AG09319 (cell line): ENCODE data around the gene BCAS3.

Experiments
- DNase-seq: peaks from one replicate; pipeline ENCODE4 v3.0.0-alpha.2; 2010; ENCODE audit warnings: low read depth; ENCODE audit errors: extremely low read depth
- TF ChIP-seq, protein P1 (sequence below): IDR thresholded peaks from 2 replicates; pipeline ENCODE4 v1.5.1; 2011; ENCODE audit warnings: low read depth, mild to moderate bottlenecking, inconsistent platforms, low read length, moderate library complexity

The BCAS3 gene

DNA sequence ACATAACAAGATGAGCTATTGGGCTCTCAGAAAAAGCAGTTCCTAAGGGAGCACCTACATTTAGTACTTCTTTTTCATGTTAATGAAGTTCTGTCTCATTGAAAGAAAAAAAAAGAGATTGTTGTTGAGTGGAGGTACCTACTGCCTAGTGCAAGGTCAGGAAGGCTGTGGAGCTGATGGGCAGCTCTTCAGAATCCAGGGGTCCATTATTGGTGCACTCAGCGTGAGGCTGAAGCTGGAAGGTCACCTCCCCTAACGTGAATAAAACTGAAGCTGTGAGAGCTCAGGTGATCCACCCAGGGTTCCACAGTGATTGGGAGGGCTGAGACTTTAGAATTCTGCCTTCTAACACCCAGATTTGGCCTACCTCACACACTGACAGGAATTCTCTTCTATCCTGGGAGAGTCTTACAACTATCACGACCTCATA, 568.1 kb downstream of the BCAS3 start:
- no peak for DNase-seq
- TF ChIP-seq, protein P1, sequence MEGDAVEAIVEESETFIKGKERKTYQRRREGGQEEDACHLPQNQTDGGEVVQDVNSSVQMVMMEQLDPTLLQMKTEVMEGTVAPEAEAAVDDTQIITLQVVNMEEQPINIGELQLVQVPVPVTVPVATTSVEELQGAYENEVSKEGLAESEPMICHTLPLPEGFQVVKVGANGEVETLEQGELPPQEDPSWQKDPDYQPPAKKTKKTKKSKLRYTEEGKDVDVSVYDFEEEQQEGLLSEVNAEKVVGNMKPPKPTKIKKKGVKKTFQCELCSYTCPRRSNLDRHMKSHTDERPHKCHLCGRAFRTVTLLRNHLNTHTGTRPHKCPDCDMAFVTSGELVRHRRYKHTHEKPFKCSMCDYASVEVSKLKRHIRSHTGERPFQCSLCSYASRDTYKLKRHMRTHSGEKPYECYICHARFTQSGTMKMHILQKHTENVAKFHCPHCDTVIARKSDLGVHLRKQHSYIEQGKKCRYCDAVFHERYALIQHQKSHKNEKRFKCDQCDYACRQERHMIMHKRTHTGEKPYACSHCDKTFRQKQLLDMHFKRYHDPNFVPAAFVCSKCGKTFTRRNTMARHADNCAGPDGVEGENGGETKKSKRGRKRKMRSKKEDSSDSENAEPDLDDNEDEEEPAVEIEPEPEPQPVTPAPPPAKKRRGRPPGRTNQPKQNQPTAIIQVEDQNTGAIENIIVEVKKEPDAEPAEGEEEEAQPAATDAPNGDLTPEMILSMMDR = no peak

DNA sequence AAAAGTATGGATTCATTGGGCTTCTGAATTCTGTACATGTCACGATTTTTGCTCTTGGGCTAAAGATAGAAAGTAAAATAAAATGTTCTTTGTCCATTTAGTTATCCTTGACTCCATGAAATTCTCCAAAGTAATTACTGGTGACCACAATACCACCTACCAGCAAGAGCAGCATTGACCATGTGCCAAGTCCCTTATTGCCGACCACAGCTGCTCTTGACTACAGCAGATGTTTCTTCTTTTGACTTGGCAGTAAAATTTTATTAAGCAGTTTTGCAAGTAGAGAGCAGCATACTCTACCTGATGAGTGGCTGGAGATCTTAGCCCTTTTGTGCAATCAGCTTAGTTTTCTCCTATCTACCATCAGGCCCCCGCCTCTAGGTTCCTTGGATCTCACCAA, 569.8 kb downstream of the BCAS3 start:
- TF ChIP-seq, protein P1 = no peak
- DNase-seq = peak; percentile 90

DNA sequence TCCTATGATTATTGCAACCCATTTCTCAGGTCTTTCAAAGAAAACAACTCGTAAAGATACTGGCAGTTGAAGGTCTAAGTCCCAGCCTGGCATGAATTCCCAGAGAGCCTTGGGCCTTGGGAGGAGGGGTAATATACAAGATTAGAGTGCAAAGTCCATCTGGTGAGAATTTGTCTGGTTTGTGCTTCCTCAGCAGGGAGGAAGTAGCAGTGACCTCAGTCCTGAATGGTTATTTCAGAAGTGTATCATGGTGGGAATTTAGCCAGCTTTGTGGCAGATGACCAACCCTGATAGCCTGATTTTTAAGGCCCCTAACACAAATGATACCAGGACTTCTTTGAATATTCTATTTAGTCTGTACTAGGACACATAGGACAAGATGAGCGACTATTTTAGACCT, 570.7 kb downstream of the BCAS3 start:
- TF ChIP-seq, protein P1 = no peak
- DNase-seq = no peak

DNA sequence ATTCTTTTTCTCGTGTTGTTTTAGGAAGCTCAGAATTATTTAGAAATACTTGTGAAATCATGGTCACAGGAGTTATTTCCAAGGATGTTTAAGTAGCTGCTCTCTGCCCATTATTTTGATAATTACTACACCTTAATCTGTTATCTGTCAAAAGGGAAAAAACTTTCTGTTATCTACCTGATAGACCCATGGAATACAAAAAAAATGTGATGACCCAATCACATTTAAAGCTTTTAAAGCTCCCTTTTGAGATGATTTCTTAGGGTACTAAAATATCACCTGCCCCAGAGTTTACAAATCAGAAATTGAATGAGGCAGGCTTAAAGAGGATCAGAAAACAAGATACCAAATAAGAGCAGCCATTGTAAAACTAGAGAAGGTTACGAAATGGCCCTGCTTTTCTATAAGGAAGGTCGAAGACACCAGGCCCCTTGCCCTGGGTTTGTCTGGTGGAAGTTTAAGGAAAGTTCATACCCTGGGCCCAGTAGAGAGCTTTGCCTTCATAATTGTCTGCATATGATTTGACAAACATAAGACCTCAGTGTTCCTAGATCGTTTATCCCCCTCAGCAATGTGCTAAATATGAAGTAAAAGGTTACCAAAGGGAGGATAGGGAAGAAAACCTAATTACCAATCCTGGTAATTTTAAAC, 572.1 kb downstream of the BCAS3 start:
- TF ChIP-seq, protein P1 = no peak
- no peak for DNase-seq

DNA sequence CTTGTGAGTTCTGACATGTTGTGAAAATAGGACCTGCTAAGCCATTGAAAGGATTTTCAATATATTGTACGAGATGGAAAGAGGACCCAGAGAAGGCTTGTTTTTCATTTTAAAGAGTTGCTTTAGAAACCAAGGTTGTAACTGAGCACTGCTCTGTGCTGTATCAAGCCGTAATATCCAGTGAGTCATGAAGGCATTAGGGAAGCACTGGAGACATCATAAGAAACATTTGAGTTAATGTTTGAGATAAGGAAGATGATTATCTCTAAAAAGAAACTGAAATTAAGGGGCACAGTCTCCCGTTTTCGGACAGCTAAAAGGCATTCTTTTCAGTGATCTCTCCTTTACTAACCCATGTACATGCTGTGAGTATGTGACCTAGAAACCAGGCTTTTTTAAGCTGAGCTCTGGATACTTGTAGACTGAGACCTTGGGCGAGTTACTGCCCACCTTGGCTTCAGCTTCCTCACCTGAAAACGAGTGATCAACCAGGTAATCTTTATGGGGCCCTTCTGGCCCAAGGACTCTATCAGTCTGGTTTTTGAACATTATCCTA, 572.8 kb downstream of the BCAS3 start:
- TF ChIP-seq, protein P1 = no peak
- DNase-seq = no peak

DNA sequence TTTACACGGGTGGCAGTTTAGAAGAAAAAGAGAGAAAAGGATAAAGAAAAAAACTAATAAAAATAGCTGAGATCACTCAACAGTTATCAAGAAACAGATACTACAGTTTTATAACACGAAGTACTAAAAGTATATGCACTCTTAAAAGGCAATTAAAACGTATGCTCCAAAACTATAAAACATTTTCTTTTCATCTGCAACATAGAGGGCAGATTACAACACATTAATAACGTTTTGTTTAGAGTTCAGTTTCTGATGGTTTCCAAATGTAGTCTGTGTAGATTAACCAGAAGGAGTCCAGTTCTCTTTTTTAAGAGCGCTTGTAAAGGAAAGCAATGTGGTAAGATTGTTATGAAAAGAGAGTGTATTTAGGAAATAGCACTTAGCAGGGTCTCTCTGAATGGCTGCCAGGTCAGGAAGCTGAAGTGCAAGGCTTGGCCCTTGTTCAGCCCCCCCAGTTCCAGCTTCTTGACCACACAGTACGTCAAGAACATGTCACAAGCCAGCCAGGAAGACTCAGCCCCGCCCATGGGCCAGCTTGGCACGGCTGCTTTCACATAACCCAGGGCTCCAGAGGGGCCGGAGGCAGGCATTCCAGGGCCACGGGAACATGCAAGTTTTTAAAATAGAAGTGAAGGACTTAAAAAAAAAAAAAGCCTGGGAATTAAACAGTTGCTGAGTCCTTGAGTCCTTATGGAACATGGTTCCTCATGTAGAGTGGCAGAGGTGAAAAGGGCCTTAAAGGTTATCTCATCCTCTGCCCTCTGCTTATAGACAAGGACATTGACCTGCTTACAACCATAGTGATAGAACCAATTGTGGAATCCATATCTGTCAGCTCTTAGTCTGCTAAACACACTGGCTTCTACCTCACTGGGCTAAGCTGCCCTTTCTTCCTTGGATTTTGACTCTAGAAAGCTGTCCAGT, 574.6 kb downstream of the BCAS3 start:
- peak; percentile 99 for DNase-seq
- TF ChIP-seq, protein P1 = no peak

DNA sequence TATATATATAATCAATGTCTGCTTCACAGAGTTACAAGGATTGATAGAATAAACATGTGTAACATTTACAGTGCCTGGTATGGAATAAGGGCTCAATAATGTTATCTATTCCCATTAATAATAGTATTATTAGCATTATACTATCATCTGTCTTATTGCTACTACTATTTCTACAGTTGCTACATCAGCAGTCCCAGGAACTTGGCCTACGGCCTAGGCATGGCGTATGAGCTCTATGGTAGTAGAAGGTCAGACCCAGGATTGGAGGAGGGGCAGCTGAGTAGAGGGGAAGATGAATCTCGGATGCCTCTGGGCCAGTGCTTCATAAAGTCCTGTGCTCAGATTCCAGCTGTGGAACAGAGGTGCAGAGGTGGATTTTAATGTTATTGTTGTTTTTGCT, 575.7 kb downstream of the BCAS3 start:
- DNase-seq = no peak
- TF ChIP-seq, protein P1 = no peak
